Stimulated activated CD4-positive, alpha-beta T cell treated with anti-CD3 and anti-CD28 coated beads, Interleukin-12 subunit alpha, Interleukin-12 subunit beta, amount 100 ng/mL, for 48 hours (primary cell): ENCODE results near the gene BLTP3B.

Source experiments
- DNase-seq, 3 donors: peaks; one replicate each; pipeline ENCODE4 v3.0.0-alpha.2; 2020; ENCODE audit warnings: low read depth in 2 of 3, low spot score in 1 of 3

The BLTP3B gene

GRCh38 chr12:100123316-100124095, 19.2 kb downstream of the BLTP3B start:
- DNase-seq: no peak

- DNase-seq: no peak
These were observed 22.3 kb downstream of the BLTP3B start for GRCh38 chr12:100120355-100120754.

GRCh38 chr12:100115291-100115690, 27.4 kb downstream of the BLTP3B start:
- no peak for DNase-seq

GRCh38 chr12:100114574-100114973, 28.1 kb downstream of the BLTP3B start:
- DNase-seq: no peak

- no peak for DNase-seq
These were observed 32.4 kb downstream of the BLTP3B start for GRCh38 chr12:100110276-100110675.

GRCh38 chr12:100106861-100107260, 35.8 kb downstream of the BLTP3B start:
- DNase-seq: no peak

GRCh38 chr12:100105661-100106060, 37.0 kb downstream of the BLTP3B start:
- DNase-seq: no peak

GRCh38 chr12:100101000-100101399, 41.7 kb downstream of the BLTP3B start:
- no peak for DNase-seq
